Stimulated activated CD8-positive, alpha-beta memory T cell treated with anti-CD3 and anti-CD28 coated beads, Interleukin-12 subunit alpha, Interleukin-12 subunit beta, amount 100 ng/mL, for 24 hours (primary cell): ENCODE results near the gene CIT.
"Not testable (repeated sequence)": the region's sequence is repeated elsewhere in the genome, so short reads cannot be mapped to it uniquely, and the experiment has no call there.

ENCODE experiments used
- DNase-seq: peaks from one replicate; pipeline ENCODE4 v3.0.0-alpha.2; 2020; ENCODE audit errors: extremely low read depth

The CIT gene

DNA sequence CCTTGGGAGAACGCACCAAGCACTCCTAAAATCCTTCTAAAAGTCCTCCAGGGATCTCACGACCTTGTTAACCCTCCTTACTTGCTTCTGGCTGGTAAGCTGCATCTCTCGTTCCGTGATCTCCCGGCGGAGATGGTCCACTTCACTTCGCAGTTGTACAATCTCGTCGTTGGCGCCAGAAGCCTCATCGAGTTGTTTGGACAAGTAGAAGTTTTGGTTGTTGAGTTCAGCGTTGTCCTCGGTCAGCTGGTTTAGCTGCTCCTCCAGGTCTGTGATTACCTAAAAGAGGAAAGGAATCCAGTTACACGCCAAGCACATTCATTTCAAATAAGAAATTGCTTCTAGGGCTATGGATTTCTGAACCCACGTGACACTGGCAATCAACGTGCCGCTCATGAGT lies 142.0 kb downstream of the CIT start:
- no peak for DNase-seq

DNA sequence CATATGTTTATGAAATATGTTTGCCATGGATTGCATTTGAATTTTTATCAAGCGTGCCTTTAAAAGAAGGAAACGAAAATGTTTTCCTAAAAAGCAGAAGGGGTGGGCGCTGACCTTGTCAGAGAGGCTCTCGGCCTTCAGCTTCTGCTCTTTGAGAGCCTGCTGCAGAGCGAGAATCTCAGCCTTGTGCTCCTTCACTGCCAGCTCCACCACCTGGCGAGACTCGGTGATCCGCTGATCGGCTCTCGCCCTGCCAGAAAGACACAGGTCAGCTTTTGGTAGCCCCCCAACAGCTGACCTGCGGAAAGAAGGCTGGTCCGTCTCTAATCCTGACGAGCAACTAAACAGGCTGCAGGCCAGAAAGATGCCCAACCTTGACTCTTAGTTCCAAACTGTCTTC lies 146.7 kb downstream of the CIT start:
- no peak for DNase-seq

DNA sequence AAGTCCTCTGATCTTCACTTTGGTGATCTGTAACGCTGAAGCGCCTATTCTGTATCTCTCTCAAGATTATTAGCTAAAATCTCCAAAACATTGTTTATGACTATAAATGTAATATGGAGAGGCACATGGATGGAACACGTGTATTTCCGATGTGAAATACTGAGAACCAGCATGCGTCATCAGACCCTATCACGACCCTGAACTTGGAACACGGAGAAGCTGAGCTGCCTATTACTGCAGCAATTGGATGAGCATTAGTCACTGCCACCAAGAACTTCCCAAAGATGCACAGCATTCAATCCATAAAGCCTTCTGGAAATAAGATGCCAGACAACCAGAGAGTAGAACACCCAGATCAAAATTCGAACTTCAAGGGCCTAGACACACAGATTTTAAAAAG lies 147.2 kb downstream of the CIT start:
- no peak for DNase-seq

DNA sequence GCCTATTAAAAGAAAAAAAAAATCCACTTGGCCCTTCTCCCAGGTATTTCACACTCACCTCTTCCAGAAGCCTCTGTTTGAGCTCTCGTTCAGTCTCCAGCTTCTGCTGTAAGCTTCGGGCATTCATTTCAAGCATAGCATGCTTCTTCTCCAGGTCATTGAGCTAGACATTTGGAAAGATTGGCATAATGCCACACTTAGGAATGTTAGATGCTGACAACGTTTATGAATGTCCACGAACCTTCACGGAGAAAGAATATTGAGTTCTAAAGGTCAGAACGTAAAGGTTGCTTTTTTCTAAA lies 148.7 kb downstream of the CIT start:
- DNase-seq, result no peak

DNA sequence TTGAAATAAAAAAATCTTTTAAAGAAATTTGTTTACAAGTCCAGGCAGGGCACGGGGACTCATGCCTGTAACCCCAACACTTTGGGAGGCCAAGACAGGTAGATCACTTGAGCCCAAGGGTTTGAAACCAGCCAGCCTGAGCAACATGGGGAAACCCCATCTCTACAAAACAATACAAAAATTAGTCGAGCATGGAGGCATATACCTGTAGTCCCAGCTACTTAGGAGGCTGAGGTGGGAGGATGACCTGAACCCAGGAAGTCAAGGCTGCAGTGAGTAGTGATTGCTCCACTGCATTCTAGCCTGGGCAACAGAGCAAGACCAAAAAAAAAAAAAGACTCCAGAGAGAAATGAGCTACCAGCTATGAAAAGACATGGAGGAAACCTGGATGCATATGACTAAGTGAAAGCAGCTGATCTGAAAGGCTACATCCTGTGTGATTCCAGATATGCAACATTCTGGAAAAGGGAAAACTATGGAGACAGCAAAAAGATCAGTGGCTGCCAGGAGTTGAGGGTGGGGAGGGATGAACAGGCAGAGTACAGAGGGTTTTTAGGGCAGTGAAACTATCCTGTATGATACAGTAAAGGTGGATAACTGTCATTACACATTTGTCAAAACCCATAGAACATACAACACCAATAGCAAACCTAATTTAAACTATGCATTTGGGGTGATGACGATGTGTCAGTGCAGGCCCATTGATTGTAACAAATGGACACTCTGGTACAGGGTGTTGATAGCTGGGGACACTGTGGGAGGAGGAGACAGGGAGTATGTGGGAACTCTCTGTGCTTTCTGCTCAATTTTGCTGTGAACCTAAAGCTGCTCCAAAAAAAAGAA lies 149.3 kb downstream of the CIT start:
- no peak for DNase-seq

DNA sequence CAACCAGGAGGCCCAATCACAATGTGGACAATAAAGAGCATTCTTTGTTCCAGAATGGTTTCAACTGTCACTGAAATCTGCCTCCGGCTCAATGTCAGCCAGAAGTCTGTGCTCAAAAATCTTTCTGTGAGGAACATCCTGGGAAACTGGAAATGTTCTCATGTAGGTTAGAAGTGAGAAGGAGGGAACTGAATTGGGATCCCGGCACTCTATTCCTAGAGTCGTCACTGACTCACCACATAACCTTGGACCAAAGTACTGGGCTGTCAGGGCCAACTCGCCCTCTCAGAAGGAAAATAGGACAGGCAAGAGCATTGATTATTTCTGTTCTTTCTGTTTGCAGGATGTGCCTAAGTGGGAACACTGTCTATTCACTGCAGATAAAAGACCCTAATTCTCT lies 151.6 kb downstream of the CIT start:
- DNase-seq, result no peak

DNA sequence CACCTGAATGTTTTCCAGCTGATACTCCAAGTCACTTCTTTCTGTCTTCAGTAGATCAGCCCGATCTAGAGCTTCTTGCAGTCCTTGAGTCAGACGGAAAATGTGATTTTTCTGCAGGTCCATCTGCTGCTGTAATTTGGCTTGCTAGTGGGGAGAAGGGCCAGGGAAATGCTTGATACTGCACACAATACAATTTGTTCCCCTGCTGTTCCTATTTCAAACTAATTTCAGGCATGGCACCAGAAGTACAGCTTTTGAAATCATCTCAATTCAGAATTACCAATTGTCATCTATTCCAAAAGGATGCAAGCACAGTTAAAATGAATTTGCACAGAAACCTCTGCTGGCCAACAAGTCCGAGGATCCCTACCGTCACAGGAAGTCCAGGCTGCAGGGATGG lies 155.8 kb downstream of the CIT start:
- no peak for DNase-seq

DNA sequence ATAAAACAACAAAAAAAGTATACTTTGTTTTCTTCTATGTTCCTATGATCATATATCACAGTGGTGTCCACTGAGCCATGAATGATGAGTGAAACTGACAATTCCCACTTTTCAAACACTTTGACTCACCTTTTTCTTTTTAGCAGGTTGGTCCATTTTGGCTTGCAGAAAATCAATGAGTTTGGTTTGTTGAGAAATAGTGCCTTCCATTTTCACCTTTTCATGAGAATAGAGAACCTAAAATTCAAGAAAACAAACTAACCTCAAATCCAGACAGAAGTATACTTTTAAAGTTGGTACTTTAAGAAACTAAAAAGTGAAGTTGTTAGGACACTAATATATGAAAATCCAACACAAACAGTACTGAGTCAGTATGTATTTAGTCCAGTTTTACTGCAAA lies 156.8 kb downstream of the CIT start:
- DNase-seq, result no peak

DNA sequence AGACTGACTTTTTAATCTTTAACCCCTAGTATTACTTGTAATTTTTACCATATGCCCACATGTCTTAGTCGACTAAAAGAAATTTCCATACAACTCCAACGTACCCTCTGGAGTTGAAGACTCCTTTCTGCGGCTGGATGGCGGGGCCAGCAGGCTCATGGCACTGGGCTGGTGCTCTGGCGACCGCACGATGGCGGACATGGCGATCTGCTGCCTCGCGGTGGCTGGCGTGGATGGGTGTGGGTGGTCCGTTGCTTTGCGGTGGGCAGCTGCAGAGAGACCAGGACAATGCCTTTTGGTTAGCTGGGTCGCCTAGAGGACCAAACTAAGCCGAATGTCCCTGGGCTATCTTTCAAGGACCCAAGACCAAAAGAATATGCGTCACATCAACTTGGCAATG lies 159.0 kb downstream of the CIT start:
- DNase-seq, result no peak

DNA sequence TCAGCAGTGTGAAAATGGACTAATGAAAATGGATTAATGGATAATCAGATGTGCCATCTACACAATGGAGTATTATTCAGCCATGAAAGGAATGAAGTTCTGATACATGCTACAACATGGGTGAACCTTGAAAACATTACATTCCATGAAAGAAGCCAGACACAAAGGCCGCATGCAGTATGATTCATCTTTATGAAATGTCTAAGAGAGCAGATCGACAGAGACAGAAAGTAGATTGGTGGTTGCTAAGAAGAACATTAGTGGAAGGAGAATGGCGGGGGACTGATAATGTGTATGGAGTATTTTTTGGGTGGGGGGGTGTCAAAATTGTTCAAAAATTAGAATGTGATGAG lies 161.9 kb downstream of the CIT start:
- DNase-seq, result no peak

DNA sequence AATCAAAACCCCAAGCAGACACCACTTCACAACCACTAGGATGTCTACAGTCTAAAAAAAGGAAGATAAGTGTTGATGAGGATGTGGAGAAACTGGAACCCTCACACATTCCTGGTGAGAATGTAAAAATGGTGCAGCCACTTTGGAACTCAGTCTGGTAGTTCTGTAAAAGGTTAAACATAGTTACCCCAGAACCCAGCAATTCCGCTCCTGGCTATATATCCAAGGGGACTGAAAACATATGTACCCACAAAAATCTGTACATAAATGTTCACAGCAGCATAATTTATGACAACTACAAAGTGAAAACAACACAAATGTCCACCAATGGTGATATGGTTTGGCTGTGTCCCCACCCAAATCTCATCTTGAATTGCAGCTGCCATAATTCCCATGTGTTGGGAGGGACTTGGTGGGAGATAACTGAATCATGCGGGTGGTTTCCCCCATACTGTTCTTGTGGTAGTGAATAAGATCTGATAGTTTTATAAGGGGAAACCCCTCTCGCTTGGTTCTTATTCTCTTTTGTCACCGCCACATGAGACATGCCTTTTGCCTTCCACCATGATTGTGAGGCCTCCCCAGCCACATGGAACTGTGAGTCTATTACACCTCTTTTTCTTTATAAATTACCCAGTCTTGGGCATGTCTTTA lies 162.4 kb downstream of the CIT start:
- no peak for DNase-seq

DNA sequence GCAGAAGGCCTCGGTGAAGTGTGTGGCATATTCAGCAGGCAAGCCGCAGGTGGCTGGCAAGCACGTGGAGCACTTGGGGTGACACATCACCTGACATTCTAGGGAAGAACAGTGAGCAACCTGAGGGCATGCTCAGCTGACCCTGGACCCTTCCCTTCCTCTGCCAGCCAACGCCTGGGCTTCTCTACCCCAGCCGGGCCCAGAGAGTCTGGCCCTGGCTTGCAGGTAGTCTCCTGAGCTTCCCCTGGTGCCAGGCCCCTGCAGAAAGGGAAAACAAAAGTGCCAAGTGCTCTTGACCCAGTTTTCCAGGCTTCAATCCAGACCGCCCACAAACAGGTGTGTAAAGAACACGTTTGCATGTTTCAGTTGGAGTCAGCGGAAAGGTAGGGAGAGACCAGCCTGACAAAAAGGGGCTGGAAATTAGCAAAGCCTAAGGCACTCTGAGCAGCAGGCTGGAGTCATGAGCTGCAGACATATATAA lies 163.5 kb downstream of the CIT start:
- DNase-seq, result no peak

DNA sequence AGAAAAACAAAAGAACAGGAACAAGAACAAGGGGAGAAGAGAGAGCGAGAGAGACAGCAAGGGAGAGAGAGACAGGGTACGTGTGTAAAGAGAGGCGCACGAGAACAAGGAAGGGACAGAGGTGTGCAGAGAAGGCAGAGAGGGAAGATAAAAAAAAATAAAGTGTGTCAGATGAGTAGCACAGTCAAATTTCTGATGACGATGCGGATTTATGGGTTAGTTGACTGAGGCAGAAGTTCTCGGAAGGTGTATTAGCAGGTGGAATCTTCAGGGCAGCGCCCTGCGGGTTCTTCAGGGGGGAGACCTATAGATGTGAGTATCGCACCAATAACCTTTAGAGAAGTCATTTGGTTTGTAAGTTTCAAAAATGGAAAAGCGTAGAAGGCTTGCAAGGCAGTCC lies 164.4 kb downstream of the CIT start:
- DNase-seq, result no peak

DNA sequence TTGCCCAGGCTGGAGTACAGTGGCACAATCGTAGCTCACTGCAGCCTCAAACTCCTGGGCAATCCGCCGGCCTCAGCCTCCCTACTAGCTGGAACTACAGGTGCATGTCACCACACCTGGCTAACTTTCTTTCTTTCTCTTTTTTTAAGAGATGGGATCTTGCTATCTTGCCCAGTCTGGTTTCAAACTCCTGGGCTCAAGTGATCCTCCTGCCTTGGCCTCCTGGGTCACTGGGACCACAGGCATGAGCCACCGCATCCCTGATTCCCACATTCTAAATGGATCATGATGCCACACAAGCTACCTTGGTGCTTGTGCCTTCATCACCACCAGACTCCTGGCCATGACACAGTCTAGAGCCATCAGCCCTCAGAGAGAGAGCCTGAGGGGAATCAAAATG lies 165.4 kb downstream of the CIT start:
- DNase-seq, result no peak

DNA sequence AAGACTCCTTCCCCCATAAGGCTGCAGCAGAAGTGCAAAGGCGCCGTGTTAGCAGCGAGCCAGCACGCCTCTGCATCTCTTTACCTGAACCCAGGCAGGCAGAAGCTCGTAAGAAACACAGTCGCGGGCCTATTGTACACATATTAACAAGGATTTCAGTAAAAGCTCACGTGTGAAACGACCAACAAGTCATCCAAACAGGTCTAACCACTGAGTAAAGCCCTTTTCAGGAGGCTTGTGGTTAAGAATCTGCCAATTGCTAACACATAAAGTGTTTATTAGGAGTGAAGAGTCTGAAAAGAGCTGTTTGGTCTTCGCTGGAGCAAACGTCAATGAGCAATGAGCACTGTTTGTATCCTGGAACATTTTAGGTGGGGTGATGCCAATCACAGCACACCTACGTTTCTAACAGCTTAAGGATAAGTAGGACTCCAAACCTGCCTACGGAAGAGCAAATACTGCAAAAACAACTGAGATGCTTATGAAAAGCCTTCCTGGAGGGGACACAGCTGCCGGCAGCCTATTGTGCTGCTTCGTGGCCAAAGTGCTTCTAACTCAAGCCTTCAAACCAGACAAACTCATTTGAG lies 166.1 kb downstream of the CIT start:
- DNase-seq, result no peak

DNA sequence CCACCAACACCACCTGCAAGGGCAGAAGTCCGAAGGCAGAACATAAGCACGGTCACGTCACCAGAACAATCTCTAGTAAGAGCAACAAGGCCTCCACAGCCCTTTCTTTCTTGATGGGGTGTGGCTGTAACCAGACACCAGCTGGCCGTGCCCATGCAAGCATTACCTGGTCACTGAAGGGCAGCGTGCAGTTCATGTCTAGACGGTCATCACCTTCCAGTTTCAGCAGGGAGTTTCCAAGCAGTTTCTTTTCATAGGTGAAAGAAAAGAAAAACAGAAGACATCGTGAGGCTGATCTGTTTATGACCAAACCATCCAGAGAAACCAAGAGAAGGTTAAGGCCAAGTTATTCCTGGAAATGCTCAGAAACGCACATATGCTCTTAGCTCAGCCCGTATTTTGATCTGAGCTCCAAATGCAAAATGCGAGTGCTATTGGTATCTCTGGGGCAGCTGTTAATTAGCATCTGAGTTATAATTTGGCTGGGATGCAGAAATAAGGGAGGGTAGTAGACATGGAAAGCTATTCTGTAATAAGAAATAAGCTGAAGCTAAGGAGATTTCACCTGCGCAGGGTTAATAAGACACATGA lies 166.7 kb downstream of the CIT start:
- no peak for DNase-seq

DNA sequence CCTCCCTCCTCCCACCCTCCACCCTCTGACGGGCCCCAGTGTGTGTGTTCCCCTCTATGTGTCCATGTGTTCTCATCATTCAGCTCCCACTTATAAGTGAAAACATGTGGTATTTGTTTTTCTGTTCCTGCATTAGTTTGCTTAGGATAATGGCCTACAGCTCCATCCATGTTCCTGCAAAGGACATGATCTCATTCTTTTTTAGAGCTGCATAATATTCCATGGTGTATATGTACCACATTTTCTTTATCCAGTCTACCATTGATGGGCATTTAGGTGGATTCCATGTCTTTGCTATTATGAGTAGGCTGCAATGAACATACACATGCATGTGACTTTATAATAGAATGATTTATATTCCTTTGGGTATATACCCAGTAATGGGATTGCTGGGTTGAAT lies 170.7 kb downstream of the CIT start:
- DNase-seq, result not testable (repeated sequence)

DNA sequence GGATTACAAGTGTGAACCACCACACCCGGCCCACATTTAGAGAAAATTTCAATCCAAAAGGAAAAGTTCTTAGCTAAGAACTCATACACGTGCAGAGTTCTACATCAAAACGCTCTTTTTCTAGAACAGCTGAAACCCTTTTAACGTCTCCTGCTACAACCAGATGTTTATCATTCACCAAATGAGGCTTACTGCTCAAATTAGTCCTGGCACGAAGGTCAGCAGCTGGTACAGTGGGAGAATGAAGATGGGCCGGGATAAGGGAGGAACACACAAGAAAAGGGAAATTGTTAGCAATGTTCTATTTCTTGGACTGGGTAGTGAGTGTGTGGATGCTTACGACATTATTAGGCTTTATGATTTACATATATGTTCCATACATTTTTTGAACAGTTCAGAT lies 171.9 kb downstream of the CIT start:
- DNase-seq, result no peak

DNA sequence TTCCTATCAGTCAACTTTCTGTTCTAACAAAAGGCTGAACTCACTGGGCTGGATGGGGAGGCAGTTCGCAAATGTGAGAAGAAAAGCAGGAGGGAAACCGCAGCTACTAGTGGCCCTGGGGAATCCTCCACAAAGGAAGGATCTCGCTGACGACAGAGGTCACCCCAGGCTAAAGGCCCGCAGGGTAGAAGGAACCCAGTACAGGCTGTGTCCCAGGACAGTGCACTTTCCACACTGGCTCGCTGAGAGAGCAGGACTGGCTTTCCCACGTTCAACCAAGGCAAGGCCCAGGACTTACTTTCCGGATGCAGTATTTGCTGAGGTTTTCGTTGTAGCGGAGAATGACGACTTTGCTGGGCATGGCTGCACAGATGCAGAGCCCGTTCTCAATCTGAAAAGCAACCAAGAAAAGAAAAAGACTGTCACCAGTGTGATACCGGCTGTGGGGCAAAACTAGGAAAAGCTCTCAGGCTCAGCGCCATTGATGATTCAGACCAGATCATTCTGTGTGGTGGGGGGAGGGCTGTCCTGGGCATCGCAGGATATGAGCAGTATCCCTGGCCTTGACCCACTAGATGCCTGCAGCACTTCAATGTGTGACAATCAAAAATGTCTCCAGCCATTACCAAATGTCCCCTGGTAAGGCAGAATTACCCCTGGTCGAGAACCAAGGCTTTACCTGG lies 172.9 kb downstream of the CIT start:
- DNase-seq, result no peak

DNA sequence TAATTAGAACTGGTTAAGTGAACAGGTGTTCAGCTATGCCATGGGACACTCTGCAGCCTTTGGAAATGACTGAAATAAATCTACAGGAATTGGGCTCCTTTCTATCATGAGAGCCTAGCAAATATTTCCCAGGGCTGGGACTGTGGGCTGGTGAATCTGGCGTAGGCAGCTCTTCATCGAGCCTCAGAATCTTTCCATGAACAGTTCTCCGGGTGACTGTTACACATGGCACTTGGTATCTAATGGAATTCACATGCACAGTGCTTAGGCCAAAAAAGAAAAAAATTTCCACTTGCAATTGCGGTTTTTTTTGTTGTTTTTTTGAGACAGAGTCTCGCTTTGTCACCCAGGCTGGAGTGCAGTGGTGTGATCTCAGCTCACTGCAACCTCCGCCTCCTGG lies 177.0 kb downstream of the CIT start:
- DNase-seq, result no peak

DNA sequence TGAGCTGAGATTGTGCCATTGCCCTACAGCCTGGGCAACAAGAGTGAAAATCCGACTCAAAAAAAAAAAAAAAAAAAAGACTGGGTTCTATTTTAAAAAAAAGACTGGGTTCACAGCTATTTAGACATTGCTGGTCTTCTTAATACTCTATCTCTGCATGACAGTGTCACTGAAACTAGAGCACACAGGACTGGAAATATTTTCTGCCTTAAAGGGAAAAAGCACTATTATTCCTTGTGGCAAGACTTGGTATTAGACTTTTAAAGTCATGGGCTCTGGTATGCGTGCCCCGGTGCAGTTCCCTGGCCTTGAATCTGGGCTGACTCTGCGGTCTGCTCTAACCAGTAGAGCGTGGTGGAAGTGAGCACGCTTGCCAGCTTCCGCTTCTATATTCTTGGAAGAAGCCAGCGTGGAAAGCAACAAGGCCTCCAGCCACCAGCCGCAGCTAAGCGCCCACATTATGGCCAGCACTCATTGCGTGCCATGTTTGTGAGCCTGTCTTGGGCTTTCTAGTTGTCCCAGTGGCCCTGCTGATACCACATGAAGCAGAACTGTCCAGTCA lies 177.8 kb downstream of the CIT start:
- DNase-seq, result no peak

DNA sequence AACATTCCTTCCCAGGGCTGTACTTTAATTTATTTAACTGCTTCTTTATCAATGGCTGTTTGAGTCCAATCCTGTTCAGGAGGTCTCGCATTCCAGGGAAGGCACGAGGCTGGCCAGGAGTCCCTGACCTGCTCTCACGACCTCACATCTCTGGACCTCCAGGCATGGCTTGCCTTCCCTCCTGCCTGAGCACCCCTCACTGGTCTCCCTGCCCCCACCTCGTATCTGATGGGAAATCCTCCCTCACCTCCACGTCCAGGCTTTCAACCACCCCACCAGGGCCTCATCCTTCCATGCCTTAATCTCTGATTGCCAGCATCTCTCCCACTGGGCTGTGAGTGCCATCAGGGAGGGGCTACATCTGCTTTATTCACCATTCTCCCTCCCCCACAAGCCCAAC lies 180.2 kb downstream of the CIT start:
- DNase-seq, result no peak
